SK-N-MC (cell line): ENCODE data around the gene ZNF224.

Source experiments
- EZH2 ChIP-seq: fragments of 200-600 bp; sonication (generic); IDR thresholded peaks from one replicate; pipeline ENCODE4 v1.6.1; 2017; ENCODE audit warnings: antibody characterized with exemption
- FOXP2 ChIP-seq: optimal IDR thresholded peaks from 2 replicates; pipeline ENCODE3; 2011; ENCODE audit warnings: mild to moderate bottlenecking, moderate library complexity; ENCODE audit not compliant: insufficient read depth; ENCODE audit errors: extremely low read length, control extremely low read depth
- POLR2AphosphoS5 ChIP-seq: IDR thresholded peaks from 2 replicates; pipeline ENCODE4 v1.6.1; 2012; ENCODE audit warnings: mild to moderate bottlenecking, low read depth, low read length, borderline replicate concordance

GRCh38 chr19:44107751-44108150 lies 13.6 kb downstream of the ZNF224 start:
- no peak for TF ChIP-seq POLR2AphosphoS5
- TF ChIP-seq EZH2 = no peak
- TF ChIP-seq FOXP2 = no peak
